Calu3 (cell line): Measurements from ENCODE around the gene DDX56. TPM values are rescaled to one million over a fixed set of nuclear protein-coding genes. Genes with fewer than 3 reads are reported as not detected.
"Not testable (repeated sequence)": the region's sequence is repeated elsewhere in the genome, so short reads cannot be mapped to it uniquely, and the experiment has no call there.

Source experiments
- BruUV-seq: library from RNA; stranded (reverse); fragments of 400-500 nt; replicated peaks from 2 replicates; lab custom pipeline; 2021; lab: Mats Ljungman, UMichigan
- CTCF ChIA-PET: fragments of 300-600 bp; sonication (Branson Sonifier 250); formaldehyde crosslinking; loops from one replicate; lab custom pipeline; 2022; ENCODE audit warnings: antibody characterized with exemption; lab: Charles Lee
- DNase-seq: peaks from one replicate; pipeline ENCODE4 v3.0.0; 2022
- H3K27ac Mint-ChIP-seq: one replicate; pipeline ENCODE4 v1.8.0; 2022; ENCODE audit warnings: mixed read lengths; ENCODE audit not compliant: unreplicated experiment
- H3K27me3 Mint-ChIP-seq: one replicate; pipeline ENCODE4 v1.8.0; 2022; ENCODE audit warnings: mixed read lengths; ENCODE audit not compliant: unreplicated experiment
- H3K36me3 Mint-ChIP-seq: one replicate; pipeline ENCODE4 v1.8.0; 2022; ENCODE audit warnings: mild to moderate bottlenecking, moderate library complexity, mixed read lengths; ENCODE audit not compliant: insufficient read depth, unreplicated experiment
- H3K4me1 Mint-ChIP-seq: one replicate; pipeline ENCODE4 v1.8.0; 2022; ENCODE audit warnings: mild to moderate bottlenecking, low read depth, mixed read lengths; ENCODE audit not compliant: unreplicated experiment
- H3K4me3 Mint-ChIP-seq: one replicate; pipeline ENCODE4 v1.8.0; 2022; ENCODE audit warnings: mild to moderate bottlenecking, low read depth, moderate library complexity, mixed read lengths; ENCODE audit not compliant: unreplicated experiment
- H3K9me3 Mint-ChIP-seq: one replicate; pipeline ENCODE4 v1.8.0; 2022; ENCODE audit warnings: low read depth, mixed read lengths; ENCODE audit not compliant: unreplicated experiment
- intact Hi-C: fragments of 100-400 bp; cut with micrococcal nuclease; formaldehyde crosslinking; loops from one replicate; pipeline ENCODE4 v1.10.0; 2022; ENCODE audit not compliant: unreplicated experiment
- total RNA-seq: library from RNA; stranded (reverse); gene quantifications from 2 replicates; pipeline ENCODE4 v1.2.3, GENCODE V29; 2022
- TF ChIP-seq, protein P1 (sequence below): fragments of 200-600 bp; IDR thresholded peaks from one replicate; pipeline ENCODE4 v1.8.0; 2022; ENCODE audit warnings: antibody characterized with exemption; ENCODE audit not compliant: unreplicated experiment

Gene DDX56
- total RNA-seq, 1 experiment from 2014 or later = 157 TPM

DNA sequence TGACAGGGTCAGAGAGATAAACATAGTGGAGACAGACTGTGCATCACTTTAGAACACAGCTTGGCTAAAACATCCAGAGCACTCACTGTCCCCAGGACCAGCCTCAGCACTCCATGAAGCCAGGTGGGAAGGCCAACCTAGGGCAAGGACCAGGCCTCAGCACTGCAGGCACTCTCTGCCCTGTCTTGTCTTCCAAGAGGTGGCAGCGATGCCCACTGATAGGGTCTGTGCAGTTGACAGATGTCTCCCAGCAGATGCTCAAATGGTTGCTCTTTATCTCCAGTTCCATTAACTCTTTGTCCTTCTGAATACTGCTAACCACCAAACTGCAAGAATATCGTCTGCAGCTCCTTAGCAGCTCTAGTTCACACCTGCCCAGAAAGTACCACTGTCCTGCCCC is 9.1 kb downstream of the DDX56 start:
- Mint-ChIP-seq H3K9me3 (no peaks in the 10 kb centered on the region), H3K27me3 (no peaks in the 10 kb centered on the region), H3K4me1 (peaks cover 32% of the 10 kb centered on the region), H3K4me3 (no peak overlapping the region), H3K36me3 (peaks cover 58% of the 10 kb centered on the region), H3K27ac (peak overlapping the region; percentile 66)
- BruUV-seq = no TSS peak
- TF ChIP-seq, protein P1, sequence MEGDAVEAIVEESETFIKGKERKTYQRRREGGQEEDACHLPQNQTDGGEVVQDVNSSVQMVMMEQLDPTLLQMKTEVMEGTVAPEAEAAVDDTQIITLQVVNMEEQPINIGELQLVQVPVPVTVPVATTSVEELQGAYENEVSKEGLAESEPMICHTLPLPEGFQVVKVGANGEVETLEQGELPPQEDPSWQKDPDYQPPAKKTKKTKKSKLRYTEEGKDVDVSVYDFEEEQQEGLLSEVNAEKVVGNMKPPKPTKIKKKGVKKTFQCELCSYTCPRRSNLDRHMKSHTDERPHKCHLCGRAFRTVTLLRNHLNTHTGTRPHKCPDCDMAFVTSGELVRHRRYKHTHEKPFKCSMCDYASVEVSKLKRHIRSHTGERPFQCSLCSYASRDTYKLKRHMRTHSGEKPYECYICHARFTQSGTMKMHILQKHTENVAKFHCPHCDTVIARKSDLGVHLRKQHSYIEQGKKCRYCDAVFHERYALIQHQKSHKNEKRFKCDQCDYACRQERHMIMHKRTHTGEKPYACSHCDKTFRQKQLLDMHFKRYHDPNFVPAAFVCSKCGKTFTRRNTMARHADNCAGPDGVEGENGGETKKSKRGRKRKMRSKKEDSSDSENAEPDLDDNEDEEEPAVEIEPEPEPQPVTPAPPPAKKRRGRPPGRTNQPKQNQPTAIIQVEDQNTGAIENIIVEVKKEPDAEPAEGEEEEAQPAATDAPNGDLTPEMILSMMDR = no peak
- intact Hi-C loops = loop anchor here (1.0 to 5.0 kb wide), 2 partner anchors 23 to 217 kb away; partner anchors contain the start of gene NPC1L1
- DNase-seq = no peak
- CTCF ChIA-PET = interaction anchor here (0.7 to 2.4 kb wide), 10 partner anchors 9 to 324 kb away, joined by 3 to 12 read pairs (median 7); partner anchors contain the start of genes DDX56, NPC1L1 and TMED4

DNA sequence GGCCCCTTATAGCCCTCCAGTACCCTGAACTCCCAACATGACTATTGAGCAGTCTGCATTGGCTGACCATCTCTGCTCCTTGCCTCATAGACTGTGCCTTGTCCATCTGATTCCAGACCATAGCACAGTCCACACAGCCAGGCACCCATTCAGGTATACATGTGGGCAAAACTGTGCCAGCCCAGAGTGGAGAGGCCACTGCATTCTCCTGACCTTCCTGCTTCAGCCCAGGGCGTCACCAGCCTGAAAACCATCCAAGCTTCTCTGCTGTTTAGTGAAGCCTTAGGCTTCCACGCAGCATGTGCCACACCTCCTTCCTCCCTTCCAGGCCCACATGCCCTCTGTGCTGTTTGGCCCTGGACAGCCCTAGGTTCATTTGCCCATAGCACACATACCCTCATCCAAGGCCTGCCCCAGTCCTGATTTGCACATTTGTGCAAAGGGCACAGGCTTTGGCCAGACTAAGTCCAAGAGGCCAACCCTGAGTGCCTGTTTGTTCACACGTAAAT is 10.5 kb downstream of the DDX56 start:
- Mint-ChIP-seq H3K27me3 (no peaks in the 10 kb centered on the region), H3K4me3 (peak overlapping the region; percentile 16), H3K4me1 (peaks cover 32% of the 10 kb centered on the region), H3K36me3 (peaks cover 53% of the 10 kb centered on the region), H3K27ac (peak overlapping the region; percentile 48), H3K9me3 (no peaks in the 10 kb centered on the region)
- intact Hi-C loops = loop anchor here (2.0 kb wide), 2 partner anchors 72 to 322 kb away; partner anchors contain the start of gene NUDCD3
- no TSS peak for BruUV-seq
- TF ChIP-seq, protein P1 = no peak
- no peak for DNase-seq
- CTCF ChIA-PET = interaction anchor here (0.6 kb wide), 1 partner anchor 16 kb away, joined by 5 read pairs; no protein-coding TSS in a partner anchor

GRCh38 chr7:44562622-44562962 is 11.1 kb downstream of the DDX56 start:
- H3K27me3 Mint-ChIP-seq, H3K27ac Mint-ChIP-seq, H3K9me3 Mint-ChIP-seq, H3K4me3 Mint-ChIP-seq, DNase-seq: not testable (repeated sequence)
- TSS peak; percentile 11 for BruUV-seq
- intact Hi-C loops = loop anchor here (2.0 kb wide), 2 partner anchors 72 to 322 kb away; partner anchors contain the start of gene NUDCD3
- H3K4me1 Mint-ChIP-seq = peaks cover 32% of the 10 kb centered on the region
- peaks cover 53% of the 10 kb centered on the region for H3K36me3 Mint-ChIP-seq
- CTCF ChIA-PET = interaction anchor here (0.6 to 2.4 kb wide), 4 partner anchors 10 to 435 kb away, joined by 3 to 5 read pairs (median 5); no protein-coding TSS in a partner anchor

- Mint-ChIP-seq H3K27ac (peak overlapping the region; percentile 5), H3K4me1 (peaks cover 32% of the 10 kb centered on the region), H3K4me3 (no peak overlapping the region), H3K36me3 (peaks cover 53% of the 10 kb centered on the region), H3K9me3 (no peaks in the 10 kb centered on the region), H3K27me3 (no peaks in the 10 kb centered on the region)
- CTCF ChIA-PET = interaction anchor here (0.6 to 2.4 kb wide), 5 partner anchors 10 to 435 kb away, joined by 3 to 5 read pairs (median 3); partner anchors contain the start of gene NPC1L1
- TF ChIP-seq, protein P1 = no peak
- BruUV-seq = no TSS peak
- intact Hi-C loops = loop anchor here (2.0 kb wide), 2 partner anchors 71 to 321 kb away; partner anchors contain the start of gene NUDCD3
- DNase-seq = peak; percentile 78
Measured at GRCh38 chr7:44561962-44562621, 11.6 kb downstream of the DDX56 start.
